Activated naive CD4-positive, alpha-beta T cell treated with anti-CD3 and anti-CD28 coated beads, Interleukin-2, amount 50 U/mL, for 16 hours (primary cell): ENCODE data around the gene VCPKMT.

Experiments
- DNase-seq: peaks from one replicate; pipeline ENCODE4 v3.0.0-alpha.2; 2020

VCPKMT gene

DNA sequence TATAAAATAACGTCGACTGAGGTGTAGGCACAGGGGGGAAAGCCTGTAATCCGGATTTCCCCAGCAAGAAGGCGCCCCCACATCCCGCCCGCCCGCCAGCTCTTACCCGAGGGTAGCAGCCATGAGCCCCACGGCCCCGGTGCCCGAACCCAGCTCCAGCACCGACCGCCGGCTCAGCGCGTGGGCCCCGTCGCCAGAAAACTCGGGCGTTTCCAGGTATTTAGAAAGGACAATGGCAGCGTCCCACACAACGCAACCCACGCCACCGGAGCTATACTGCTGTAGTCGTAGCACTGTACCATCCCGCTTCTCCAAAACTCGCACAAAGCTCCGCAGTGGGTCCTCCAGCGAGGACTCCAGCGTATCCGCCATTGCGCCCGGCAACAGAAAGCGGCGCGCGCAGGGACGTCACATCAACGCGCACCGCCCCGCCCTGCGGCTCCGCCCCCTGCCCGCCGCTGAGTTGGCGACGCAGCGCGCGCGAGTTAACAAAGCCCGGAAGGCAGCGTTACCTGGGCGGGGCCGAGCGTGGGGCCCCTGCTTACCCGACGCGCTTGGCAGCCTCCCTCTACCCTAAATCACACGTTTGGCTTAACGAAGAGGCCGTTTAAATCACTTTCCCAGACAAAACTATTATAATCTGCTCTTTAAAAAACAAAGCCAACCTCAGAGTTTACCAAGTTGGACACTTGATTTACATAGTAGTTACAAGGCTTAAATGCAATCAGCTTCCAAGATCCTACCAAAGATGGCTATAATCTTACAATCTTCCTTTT, at the start of gene VCPKMT:
TSS of gene VCPKMT (minus strand) at position 392 of the 776 bp plus-strand sequence. CDS start at position 372, 20 bp downstream.
- peak; percentile 99 for DNase-seq

- no peak for DNase-seq
Observed at GRCh38 chr14:50156111-50156510, 39.7 kb upstream of the VCPKMT start.

DNA sequence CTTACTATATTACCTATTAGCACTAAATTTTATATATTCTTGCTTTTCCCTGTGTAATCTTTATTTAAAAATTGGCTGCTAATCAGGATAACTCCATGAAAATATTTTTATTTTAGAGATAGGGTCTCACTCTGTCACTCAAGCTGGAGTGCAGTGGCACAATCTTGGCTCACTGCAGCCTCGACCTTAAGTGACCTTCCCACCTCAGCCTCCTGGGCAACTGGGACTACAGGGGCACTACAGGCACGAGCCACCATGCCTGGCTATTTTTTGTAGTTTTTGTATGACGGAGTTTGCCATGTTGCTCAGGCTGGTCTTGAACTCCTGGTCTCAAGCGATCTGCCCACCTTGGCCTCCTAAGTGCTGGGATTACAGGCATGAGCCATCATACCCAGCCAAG, 32.4 kb upstream of the VCPKMT start:
- DNase-seq = no peak

DNA sequence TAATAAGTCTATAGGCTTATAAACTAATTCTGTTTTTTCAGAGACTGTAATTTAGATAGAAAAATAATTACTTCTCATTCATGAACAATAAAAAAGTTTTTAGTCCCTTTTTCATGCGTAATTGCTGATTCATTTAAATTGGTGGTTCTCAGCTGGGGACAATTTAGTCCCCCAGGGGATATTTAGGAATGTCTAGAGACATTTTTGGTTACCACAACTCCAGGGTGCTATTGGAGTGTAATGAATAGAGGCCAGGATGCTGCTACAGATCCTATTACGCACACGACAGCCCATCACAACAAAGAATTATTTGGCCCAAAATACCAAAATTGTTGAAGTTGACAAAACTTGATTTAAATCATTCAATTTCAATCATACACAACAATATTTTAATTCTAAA, 22.8 kb upstream of the VCPKMT start:
- DNase-seq = no peak

GRCh38 chr14:50127802-50128201, 11.4 kb upstream of the VCPKMT start:
- no peak for DNase-seq

DNA sequence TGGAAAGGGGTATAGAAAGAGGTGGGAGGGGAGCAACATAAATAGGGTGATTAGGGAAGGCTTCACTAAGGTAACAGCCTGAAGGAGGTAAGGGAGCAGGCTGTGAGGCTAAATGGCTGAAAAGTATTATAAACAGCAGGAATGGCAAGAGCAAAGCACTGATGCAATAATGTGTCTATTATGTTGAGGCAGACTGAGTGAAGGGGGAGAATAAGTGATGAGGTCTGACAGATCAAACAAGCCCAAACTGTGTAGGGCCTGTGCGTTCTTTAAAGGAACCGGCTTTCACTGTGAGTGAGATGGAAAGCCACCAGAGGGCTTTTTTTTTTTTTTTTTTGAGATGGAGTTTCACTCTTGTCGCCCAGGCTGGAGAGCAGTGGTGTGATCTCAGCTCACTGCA, 6.7 kb upstream of the VCPKMT start:
- no peak for DNase-seq

- DNase-seq = no peak
Observed at GRCh38 chr14:50122291-50122690, 5.9 kb upstream of the VCPKMT start.

DNA sequence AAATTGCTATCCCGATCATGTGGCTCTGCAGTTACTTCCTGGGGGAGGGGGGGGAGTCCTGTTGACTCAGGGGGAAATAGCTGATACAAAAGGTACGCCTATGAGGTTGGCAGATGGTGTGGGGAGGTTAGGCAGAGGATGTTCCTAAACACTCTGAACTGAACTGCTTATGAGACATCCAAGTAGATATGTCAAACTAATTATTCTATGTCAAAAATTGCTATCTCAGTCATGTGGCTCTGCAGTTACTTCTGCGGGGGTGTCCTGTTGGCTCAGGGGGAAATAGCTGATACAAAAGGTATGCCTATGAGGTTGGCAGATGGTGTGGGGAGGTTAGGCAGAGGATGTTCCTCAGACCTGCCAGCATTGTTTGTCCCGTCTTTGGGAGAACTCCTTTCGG, 5.1 kb upstream of the VCPKMT start:
- no peak for DNase-seq

DNA sequence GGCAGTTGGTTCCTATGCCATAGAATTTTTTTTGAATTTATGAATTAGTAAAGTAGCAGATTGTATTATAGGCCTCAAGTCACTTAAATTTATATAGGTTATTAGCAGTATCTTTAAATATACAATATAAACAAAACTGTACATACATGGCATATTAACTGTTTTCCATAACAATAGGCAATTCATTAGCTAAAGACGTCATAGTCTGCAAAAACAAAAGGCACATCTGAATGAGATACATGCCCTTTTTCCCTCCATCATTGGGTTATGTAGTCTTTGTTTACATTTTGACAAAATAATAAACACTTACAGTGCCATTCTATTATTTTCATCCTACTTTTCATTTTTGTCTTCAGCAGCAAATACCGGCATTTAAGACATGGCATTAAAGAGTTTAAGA, 1.1 kb upstream of the VCPKMT start:
- DNase-seq = no peak

- DNase-seq = no peak
Observed at GRCh38 chr14:50116966-50117365, 594 bp upstream of the VCPKMT start.

DNA sequence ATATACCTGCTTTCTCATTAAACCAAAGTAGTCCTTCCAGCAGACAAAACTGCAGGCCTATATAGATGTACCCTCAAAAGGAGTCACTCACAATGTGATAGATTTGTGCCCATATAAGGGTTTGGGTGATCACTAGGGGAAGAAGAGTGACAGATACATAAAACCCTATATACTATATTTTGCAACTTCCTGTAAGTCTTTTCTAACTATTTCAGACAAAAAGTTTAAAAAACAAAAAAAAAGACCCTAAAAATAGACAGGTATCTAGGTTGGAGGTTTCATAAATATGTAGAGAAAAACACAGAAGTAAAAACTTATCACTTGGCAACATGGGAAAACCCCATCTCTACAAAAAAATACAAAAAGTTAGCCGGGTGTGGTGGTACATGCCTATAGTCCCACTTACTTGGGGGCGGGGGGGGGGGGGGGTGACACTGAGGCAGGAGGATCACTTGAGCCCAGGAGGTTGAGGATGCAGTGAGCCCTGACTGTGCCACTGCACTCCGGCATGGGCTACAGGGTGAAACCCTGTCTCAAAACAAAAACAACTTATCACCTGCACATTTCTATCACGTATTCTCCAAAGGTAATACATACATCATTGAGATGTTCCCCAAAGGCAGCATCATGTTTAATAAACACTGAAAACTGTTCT, 2.9 kb downstream of the VCPKMT start:
- DNase-seq = no peak

DNA sequence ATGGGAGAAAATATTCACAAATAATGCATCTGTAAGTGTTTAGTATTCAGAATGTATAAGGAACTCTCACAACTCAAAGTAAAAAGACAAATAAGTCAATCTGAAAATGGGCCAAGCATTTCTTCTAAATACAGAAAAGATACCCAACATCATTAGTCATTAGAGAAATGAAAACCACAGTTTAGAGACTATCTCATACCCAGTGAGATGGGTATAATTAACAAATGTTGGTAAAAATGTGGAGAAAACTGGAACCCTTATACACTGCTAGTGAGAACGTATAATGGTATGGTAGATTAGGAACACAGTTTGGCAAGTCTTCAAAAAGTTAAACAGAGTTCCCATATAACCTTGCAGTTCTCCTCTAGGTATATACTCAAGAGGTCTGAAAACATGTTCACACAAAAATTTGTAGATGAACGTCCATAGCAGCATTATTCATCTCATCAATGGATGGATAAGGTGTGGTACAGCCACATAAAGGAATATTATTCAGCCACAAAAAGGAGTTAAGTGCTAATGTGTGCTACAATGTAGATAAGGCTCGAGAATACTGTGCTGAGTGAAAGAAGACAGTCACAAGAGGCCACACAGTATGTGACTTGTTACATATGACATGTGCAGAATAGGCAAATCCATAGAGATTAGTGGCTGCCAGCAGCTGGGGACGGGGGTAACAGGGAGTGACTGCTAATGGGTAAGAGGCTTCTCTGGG, 5.9 kb downstream of the VCPKMT start:
- no peak for DNase-seq

DNA sequence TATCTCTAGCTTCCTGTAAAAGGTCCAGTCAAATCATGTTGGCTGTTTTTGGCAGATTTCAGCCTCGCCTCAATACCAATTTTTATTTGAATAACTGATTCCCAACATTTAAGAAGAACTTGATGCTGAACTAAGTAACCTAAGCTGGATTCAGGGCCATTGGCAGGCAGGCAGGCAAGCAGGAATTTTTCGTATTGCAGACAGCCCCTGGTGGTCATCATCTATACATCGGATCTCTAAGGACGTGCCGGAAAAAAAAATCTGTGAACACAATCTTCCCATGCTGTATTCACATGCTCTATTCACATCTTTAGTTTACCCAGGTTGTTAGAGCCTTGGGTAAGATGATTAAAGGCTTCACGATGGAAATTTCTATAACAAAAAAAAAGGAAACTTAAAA, 7.0 kb downstream of the VCPKMT start:
- DNase-seq = no peak

- DNase-seq = no peak
Observed at GRCh38 chr14:50107850-50108249, 8.5 kb downstream of the VCPKMT start.

DNA sequence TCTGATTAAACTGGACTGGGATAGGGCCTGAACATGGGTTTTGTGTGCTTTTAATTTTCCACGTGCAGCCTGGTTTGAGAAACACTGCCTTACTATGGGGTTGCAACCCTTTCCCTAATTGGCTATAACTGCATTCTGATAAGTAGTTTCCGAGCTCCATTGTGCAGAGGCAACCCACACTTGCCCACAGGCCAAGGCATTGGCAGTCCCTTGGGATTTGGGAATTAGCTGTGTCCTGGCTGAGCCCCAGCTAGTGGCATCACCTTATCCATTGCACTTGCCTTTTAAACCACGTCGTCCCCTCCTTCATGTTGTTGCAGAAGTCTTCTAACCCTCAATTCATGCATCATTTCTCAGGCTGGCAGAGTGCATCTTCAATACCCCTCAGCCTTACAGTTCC, 10.2 kb downstream of the VCPKMT start:
- DNase-seq = no peak

DNA sequence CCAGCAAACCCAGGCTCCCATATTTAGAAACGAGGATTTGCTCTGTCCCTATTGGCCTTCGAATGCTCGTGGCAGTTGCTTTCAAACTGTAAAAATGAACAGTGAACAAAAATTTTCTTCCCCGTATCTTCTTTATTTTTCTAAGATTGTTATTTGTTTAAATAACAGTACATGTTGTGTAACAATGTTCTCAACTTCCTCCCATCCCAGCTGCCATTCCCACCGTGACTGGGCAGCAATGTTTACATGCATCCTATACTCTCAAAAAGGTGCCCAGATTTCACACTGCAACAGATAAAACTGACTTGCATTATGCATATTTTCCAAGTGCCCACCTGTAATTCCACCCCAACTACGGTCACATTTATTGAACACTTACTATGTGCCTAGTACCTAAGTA, 12.8 kb downstream of the VCPKMT start:
- no peak for DNase-seq

DNA sequence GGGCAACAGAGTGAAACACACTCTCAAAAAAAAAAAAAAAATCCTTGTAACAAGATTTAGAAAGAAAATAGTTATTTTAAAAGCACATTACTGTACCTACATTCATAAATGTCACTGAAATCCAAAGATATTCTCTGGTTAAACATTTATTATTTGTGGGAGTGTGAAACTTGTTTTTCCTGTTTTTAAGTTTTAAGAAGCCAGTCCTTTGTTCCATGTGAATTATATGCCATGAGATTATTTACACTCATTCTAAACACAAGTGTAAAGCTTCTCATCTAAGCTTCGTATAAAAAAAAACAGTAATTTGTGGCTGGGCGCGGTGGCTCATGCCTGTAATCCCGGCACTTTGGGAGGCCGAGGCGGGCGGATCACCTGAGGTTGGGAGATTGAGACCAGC, 15.0 kb downstream of the VCPKMT start:
- DNase-seq = no peak

GRCh38 chr14:50100805-50101204, 15.6 kb downstream of the VCPKMT start:
- no peak for DNase-seq

DNA sequence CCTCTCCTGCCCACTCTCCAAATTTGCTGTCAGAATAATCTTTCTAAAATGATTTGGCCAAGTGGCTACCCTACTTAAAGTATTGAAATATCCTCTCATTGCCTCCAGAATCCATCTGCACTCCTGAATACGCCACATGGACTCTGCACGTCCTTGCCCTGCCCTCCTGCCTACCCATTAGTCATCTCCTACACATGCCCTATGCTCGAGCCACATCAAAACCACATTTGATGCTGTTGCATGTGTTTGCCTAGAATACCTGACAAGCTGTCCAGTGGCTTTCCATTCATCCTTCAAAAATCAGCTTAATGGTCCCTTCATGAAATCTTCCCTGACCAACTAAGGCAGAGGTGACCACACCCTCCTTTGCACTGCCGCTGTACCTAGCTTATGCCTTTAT, 17.0 kb downstream of the VCPKMT start:
- no peak for DNase-seq

DNA sequence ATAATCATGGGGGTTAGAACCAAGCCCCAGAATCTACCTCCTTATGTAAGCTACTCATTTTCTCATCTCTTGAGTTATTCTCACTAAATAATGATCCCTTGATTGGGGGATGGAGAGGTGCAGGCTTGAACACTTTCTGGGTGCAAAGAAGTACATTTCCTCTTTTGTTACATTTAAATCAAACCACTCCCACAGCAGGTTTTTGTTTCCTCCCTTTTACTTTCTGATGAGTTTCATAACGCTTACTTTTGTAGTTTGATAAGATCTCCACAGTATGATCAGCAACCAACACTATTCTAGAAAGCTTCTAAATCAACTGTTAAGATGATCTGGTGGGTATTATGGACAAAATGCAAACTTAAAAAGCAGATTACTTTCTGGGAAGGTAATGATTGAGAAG, 20.5 kb downstream of the VCPKMT start:
- no peak for DNase-seq

- no peak for DNase-seq
Observed at GRCh38 chr14:50094056-50094755, 22.2 kb downstream of the VCPKMT start.

GRCh38 chr14:50093496-50093895, 22.9 kb downstream of the VCPKMT start:
- no peak for DNase-seq

GRCh38 chr14:50092006-50092555, 24.3 kb downstream of the VCPKMT start:
- no peak for DNase-seq
